Hepatocyte (in vitro differentiated cells): ENCODE measurements around the gene RYR3.

Experiments used
- CTCF ChIP-seq: fragments of 200-600 bp; sonication (generic); IDR thresholded peaks from 2 replicates; pipeline ENCODE4 v1.5.1; 2016; ENCODE audit warnings: antibody characterized with exemption, mild to moderate bottlenecking; ENCODE audit not compliant: poor library complexity
- EZH2 ChIP-seq: fragments of 200-600 bp; sonication (generic); IDR thresholded peaks from 2 replicates; pipeline ENCODE4 v1.6.1; 2016; ENCODE audit warnings: antibody characterized with exemption, mild to moderate bottlenecking, borderline replicate concordance
- EZH2phosphoT487 ChIP-seq: fragments of 200-600 bp; sonication (generic); IDR thresholded peaks from one replicate; pipeline ENCODE4 v1.6.1; 2018; ENCODE audit warnings: antibody characterized with exemption, mild to moderate bottlenecking, low read depth, moderate library complexity; ENCODE audit not compliant: unreplicated experiment, severe bottlenecking

DNA sequence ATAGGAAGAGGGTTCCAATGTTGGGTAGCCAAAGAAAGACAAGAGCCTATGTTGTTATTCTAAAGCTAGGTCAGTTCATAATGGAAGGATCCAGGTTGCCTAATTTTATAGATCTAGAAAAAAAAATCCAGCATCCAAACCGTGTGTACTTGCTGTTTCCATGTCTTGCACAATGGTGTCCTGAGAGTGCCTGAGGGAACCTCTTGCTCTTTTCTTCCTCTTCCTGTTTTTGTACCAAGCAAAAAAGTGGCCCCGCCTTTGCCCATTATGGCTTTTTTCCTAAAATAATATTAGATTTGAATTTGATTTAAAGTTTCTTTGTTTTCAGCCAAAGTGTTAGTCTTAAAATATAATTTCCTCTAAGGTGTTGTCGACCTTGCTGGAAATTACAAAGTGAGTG lies 224.4 kb downstream of the RYR3 start:
- no peak for TF ChIP-seq CTCF
- no peak for TF ChIP-seq EZH2
- no peak for TF ChIP-seq EZH2phosphoT487
